Panc1 (cell line): ENCODE measurements around the gene LMO3. TPM values are rescaled to one million over a fixed set of nuclear protein-coding genes. Genes with fewer than 3 reads are reported as not detected.

Experiments used
- ATAC-seq: fragments of 200-7000 bp; cut with Tn5 transposase; 2 replicates; pipeline ENCODE4 v1.9.1; 2020; ENCODE audit warnings: mild to moderate bottlenecking, moderate library complexity
- BruUV-seq: library from RNA; stranded (reverse); fragments of 400-500 nt; replicated peaks from 2 replicates; lab custom pipeline; 2021; lab: Mats Ljungman, UMichigan
- CTCF ChIA-PET: fragments of 300-600 bp; sonication (Branson Sonifier 250); formaldehyde crosslinking; loops from one replicate; lab custom pipeline; 2022; ENCODE audit warnings: antibody characterized with exemption; lab: Charles Lee
- POLR2A ChIA-PET: fragments of 300-600 bp; sonication (Branson Sonifier 250); formaldehyde crosslinking; loops from one replicate; lab custom pipeline; 2022; ENCODE audit warnings: antibody characterized with exemption; lab: Charles Lee
- DNase-seq: peaks from one replicate; pipeline ENCODE4 v3.0.0-alpha.2; 2010; ENCODE audit warnings: low read depth, low spot score
- H3K27ac ChIP-seq: 2 replicates; pipeline ENCODE4 v1.5.1; 2011; ENCODE audit warnings: mild to moderate bottlenecking, low read length, inconsistent platforms
- H3K27me3 ChIP-seq: fragments of 200-500 bp; sonication (Bioruptor generic); 2 replicates; pipeline ENCODE4 v1.6.0; 2014; ENCODE audit warnings: low read length, inconsistent platforms; ENCODE audit not compliant: control insufficient read depth, insufficient read depth
- H3K36me3 ChIP-seq: fragments of 200-500 bp; sonication (Bioruptor generic); 2 replicates; pipeline ENCODE4 v1.5.1; 2014; ENCODE audit warnings: inconsistent platforms, mild to moderate bottlenecking, low read length, moderate library complexity; ENCODE audit not compliant: control insufficient read depth, insufficient read depth
- H3K4me1 ChIP-seq: 2 replicates; pipeline ENCODE4 v1.5.1; 2011; ENCODE audit warnings: inconsistent platforms, mild to moderate bottlenecking, low read length, moderate library complexity; ENCODE audit not compliant: control insufficient read depth, insufficient read depth
- H3K4me3 ChIP-seq, 2 experiments: 2 replicates each; pipeline ENCODE4 v1.5.1; 2011 to 2012; ENCODE audit warnings: low read depth in 2 of 2, low read length in 2 of 2, mild to moderate bottlenecking in 2 of 2, inconsistent platforms in 1 of 2, moderate library complexity in 1 of 2
- H3K9me3 ChIP-seq: fragments of 200-500 bp; sonication (Bioruptor generic); 2 replicates; pipeline ENCODE4 v1.5.1; 2014; ENCODE audit warnings: low read depth, mild to moderate bottlenecking, inconsistent platforms, low read length, moderate library complexity; ENCODE audit not compliant: control insufficient read depth, insufficient read depth
- POLR2AphosphoS5 ChIP-seq: IDR thresholded peaks from 2 replicates; pipeline ENCODE4 v1.6.1; 2012; ENCODE audit warnings: mild to moderate bottlenecking, low read depth, low read length, moderate library complexity
- SIN3A ChIP-seq: IDR thresholded peaks from 2 replicates; pipeline ENCODE4 v1.6.1; 2012; ENCODE audit warnings: low read depth, mild to moderate bottlenecking, low read length, moderate library complexity, borderline replicate concordance; ENCODE audit not compliant: insufficient read depth
- TCF7L2 ChIP-seq: IDR thresholded peaks from 2 replicates; pipeline ENCODE4 v1.6.1; 2011; ENCODE audit warnings: mild to moderate bottlenecking, low read depth, low read length, inconsistent platforms
- in situ Hi-C: cut with HindIII; loops from 2 replicates; pipeline ENCODE4 v1.10.0; 2016; ENCODE audit warnings: low sequenced_read_pairs, low pct_unique_long_range_greater_than_20kb
- intact Hi-C: fragments of 100-400 bp; cut with micrococcal nuclease; formaldehyde crosslinking; loops from one replicate; pipeline ENCODE4 v1.10.0; 2022; ENCODE audit not compliant: unreplicated experiment
- total RNA-seq: library from RNA; stranded (reverse); gene quantifications from one replicate; pipeline ENCODE4 v1.2.1, GENCODE V29; 2021; ENCODE audit not compliant: unreplicated experiment
- TF ChIP-seq, protein P1 (sequence below), 2 experiments: IDR thresholded peaks; 2 replicates each; pipeline ENCODE4 v1.6.1; 2011 to 2012; ENCODE audit warnings: low read depth in 2 of 2, control low read depth in 1 of 2, low read length in 1 of 2, mild to moderate bottlenecking in 1 of 2, moderate library complexity in 1 of 2; ENCODE audit not compliant: insufficient read depth in 1 of 2
- TF ChIP-seq, protein P2 (sequence below): fragments of 450-650 bp; IDR thresholded peaks from 2 replicates; pipeline ENCODE4 v1.5.1; 2017; ENCODE audit warnings: mild to moderate bottlenecking

Gene LMO3
- total RNA-seq, 1 experiment from 2014 or later: 0.51 TPM

DNA sequence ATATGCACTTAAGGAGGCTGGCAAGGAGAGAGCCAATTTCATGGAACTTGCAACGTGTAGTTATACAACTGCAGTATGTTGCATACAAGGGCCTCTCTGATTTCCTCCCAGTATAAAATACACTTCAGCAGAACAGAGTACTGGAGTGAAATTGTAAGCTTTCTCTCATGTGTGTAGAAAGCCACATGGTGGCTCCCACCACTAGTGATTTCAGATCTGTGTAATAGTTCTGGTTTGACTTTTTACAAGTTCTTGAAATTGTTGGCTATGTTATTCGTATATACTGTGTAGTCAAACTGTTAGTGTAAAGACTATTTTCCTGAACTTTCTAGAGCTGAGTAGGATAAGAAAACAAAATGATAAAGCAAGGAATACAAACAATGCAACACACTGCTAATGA, 16.4 kb upstream of the LMO3 start:
- no peak for TF ChIP-seq SIN3A
- TF ChIP-seq, protein P1, sequence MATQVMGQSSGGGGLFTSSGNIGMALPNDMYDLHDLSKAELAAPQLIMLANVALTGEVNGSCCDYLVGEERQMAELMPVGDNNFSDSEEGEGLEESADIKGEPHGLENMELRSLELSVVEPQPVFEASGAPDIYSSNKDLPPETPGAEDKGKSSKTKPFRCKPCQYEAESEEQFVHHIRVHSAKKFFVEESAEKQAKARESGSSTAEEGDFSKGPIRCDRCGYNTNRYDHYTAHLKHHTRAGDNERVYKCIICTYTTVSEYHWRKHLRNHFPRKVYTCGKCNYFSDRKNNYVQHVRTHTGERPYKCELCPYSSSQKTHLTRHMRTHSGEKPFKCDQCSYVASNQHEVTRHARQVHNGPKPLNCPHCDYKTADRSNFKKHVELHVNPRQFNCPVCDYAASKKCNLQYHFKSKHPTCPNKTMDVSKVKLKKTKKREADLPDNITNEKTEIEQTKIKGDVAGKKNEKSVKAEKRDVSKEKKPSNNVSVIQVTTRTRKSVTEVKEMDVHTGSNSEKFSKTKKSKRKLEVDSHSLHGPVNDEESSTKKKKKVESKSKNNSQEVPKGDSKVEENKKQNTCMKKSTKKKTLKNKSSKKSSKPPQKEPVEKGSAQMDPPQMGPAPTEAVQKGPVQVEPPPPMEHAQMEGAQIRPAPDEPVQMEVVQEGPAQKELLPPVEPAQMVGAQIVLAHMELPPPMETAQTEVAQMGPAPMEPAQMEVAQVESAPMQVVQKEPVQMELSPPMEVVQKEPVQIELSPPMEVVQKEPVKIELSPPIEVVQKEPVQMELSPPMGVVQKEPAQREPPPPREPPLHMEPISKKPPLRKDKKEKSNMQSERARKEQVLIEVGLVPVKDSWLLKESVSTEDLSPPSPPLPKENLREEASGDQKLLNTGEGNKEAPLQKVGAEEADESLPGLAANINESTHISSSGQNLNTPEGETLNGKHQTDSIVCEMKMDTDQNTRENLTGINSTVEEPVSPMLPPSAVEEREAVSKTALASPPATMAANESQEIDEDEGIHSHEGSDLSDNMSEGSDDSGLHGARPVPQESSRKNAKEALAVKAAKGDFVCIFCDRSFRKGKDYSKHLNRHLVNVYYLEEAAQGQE (IDR thresholded peaks at IDR 0.05; ENCODE audit: insufficient read depth in 1 of 2, low read depth in 2 of 2, low read length in 1 of 2): no peak
- TF ChIP-seq POLR2AphosphoS5: no peak
- TF ChIP-seq, protein P2, sequence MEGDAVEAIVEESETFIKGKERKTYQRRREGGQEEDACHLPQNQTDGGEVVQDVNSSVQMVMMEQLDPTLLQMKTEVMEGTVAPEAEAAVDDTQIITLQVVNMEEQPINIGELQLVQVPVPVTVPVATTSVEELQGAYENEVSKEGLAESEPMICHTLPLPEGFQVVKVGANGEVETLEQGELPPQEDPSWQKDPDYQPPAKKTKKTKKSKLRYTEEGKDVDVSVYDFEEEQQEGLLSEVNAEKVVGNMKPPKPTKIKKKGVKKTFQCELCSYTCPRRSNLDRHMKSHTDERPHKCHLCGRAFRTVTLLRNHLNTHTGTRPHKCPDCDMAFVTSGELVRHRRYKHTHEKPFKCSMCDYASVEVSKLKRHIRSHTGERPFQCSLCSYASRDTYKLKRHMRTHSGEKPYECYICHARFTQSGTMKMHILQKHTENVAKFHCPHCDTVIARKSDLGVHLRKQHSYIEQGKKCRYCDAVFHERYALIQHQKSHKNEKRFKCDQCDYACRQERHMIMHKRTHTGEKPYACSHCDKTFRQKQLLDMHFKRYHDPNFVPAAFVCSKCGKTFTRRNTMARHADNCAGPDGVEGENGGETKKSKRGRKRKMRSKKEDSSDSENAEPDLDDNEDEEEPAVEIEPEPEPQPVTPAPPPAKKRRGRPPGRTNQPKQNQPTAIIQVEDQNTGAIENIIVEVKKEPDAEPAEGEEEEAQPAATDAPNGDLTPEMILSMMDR: no peak
- TF ChIP-seq TCF7L2: no peak
- H3K27ac ChIP-seq: no peak overlapping the region
- ChIA-PET POLR2A (no interaction called here), CTCF (no interaction called here)
- H3K36me3 ChIP-seq: no peaks in the 10 kb centered on the region
- intact Hi-C loops (no loop called here), in situ Hi-C loops (no loop called here)
- no peak for DNase-seq
- no peak for ATAC-seq
- BruUV-seq: no TSS peak
- H3K4me3 ChIP-seq: no peak overlapping the region
- no peaks in the 10 kb centered on the region for H3K9me3 ChIP-seq
- H3K4me1 ChIP-seq: no peaks in the 10 kb centered on the region
- no peaks in the 10 kb centered on the region for H3K27me3 ChIP-seq

DNA sequence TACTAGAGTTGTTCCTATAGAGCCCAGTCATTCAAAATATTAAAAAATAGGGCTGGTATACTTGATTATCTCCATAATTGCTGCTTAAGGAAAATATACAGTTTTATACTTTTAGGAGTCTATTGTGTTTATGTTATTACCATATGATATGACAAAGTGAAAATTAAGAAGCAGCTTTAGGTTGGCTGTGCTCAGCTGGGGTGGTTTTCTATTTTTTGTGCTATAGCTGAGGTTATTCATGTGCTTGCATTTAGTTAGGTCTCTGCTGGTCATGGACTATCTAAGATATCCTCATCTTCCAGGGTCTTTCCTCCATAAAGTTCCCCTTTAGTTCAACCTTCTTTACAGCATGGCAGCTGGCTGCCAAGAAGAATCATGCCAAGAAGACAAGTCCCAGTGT, 13.6 kb upstream of the LMO3 start:
- TF ChIP-seq TCF7L2 (no peak), SIN3A (no peak), POLR2AphosphoS5 (no peak)
- TF ChIP-seq, protein P1 (IDR thresholded peaks at IDR 0.05; ENCODE audit: insufficient read depth in 1 of 2, low read depth in 2 of 2, low read length in 1 of 2): no peak
- TF ChIP-seq, protein P2: no peak
- in situ Hi-C loops (no loop called here), intact Hi-C loops (no loop called here)
- CTCF ChIA-PET: no interaction called here
- H3K9me3 ChIP-seq: no peaks in the 10 kb centered on the region
- H3K4me1 ChIP-seq: no peaks in the 10 kb centered on the region
- no peak overlapping the region for H3K4me3 ChIP-seq
- DNase-seq (no peak), ATAC-seq (no peak)
- BruUV-seq: no TSS peak
- POLR2A ChIA-PET: no interaction called here
- no peak overlapping the region for H3K27ac ChIP-seq
- no peaks in the 10 kb centered on the region for H3K27me3 ChIP-seq
- H3K36me3 ChIP-seq: no peaks in the 10 kb centered on the region
